ENCODE results near the gene PLPP4.

PLPP4 gene

GRCh38 chr10:120575411-120575810, 118.4 kb downstream of the PLPP4 start:
- DNase-seq (ENCODE audit: low spot score) = no peak

GRCh38 chr10:120578134-120578533, 121.1 kb downstream of the PLPP4 start:
- DNase-seq (ENCODE audit: low spot score) = no peak

GRCh38 chr10:120578890-120579289, 121.9 kb downstream of the PLPP4 start:
- DNase-seq (ENCODE audit: low spot score) = no peak

GRCh38 chr10:120580918-120581895, 124.2 kb downstream of the PLPP4 start:
- no peak for DNase-seq (ENCODE audit: low spot score)

- no peak for DNase-seq (ENCODE audit: low spot score)
These were observed 125.7 kb downstream of the PLPP4 start for GRCh38 chr10:120582753-120583152.

- DNase-seq (ENCODE audit: low spot score) = no peak
These were observed 126.5 kb downstream of the PLPP4 start for GRCh38 chr10:120583424-120584108.

GRCh38 chr10:120584786-120585185, 127.8 kb downstream of the PLPP4 start:
- DNase-seq (ENCODE audit: low spot score) = no peak

GRCh38 chr10:120586471-120586872, 129.4 kb downstream of the PLPP4 start:
- DNase-seq (ENCODE audit: low spot score) = no peak

GRCh38 chr10:120587061-120587460, 130.0 kb downstream of the PLPP4 start:
- no peak for DNase-seq (ENCODE audit: low spot score)

GRCh38 chr10:120588311-120588710, 131.3 kb downstream of the PLPP4 start:
- DNase-seq (ENCODE audit: low spot score) = no peak

- DNase-seq (ENCODE audit: low spot score) = no peak
These were observed 136.7 kb downstream of the PLPP4 start for GRCh38 chr10:120593693-120594092.

GRCh38 chr10:120597902-120598301, 140.9 kb downstream of the PLPP4 start:
- DNase-seq (ENCODE audit: low spot score) = no peak

- DNase-seq (ENCODE audit: low spot score) = no peak
These were observed 141.4 kb downstream of the PLPP4 start for GRCh38 chr10:120598386-120598785.

- DNase-seq (ENCODE audit: low spot score) = no peak
These were observed 142.2 kb downstream of the PLPP4 start for GRCh38 chr10:120599200-120599724.

- DNase-seq (ENCODE audit: low spot score) = no peak
These were observed 144.0 kb downstream of the PLPP4 start for GRCh38 chr10:120600871-120601649.

- no peak for DNase-seq (ENCODE audit: low spot score)
These were observed 145.0 kb downstream of the PLPP4 start for GRCh38 chr10:120601999-120602398.

- no peak for DNase-seq (ENCODE audit: low spot score)
These were observed 148.4 kb downstream of the PLPP4 start for GRCh38 chr10:120605410-120605809.

GRCh38 chr10:120606051-120606764, 149.2 kb downstream of the PLPP4 start:
- no peak for DNase-seq (ENCODE audit: low spot score)

- DNase-seq (ENCODE audit: low spot score) = no peak
These were observed 150.1 kb downstream of the PLPP4 start for GRCh38 chr10:120607016-120607709.

Measured in COLO829 (cell line).